GM18867 (cell line): ENCODE data around the gene LDLRAD3.

Experiments used
- ATAC-seq: cut with Tn5 transposase; IDR thresholded peaks from one replicate; pipeline ENCODE4 v1.9.1; 2021; ENCODE audit warnings: mild to moderate bottlenecking, moderate library complexity; ENCODE audit not compliant: unreplicated experiment

Gene LDLRAD3

GRCh38 chr11:36094164-36094563, 150.3 kb downstream of the LDLRAD3 start:
- no peak for ATAC-seq

- ATAC-seq: no peak
Observed at GRCh38 chr11:36095716-36096115, 151.9 kb downstream of the LDLRAD3 start.

- ATAC-seq: no peak
Observed at GRCh38 chr11:36097219-36097650, 153.4 kb downstream of the LDLRAD3 start.

GRCh38 chr11:36098087-36098486, 154.2 kb downstream of the LDLRAD3 start:
- no peak for ATAC-seq

GRCh38 chr11:36098853-36099375, 155.1 kb downstream of the LDLRAD3 start:
- ATAC-seq: no peak

GRCh38 chr11:36101466-36101865, 157.6 kb downstream of the LDLRAD3 start:
- ATAC-seq: no peak

- no peak for ATAC-seq
Observed at GRCh38 chr11:36102868-36103267, 159.0 kb downstream of the LDLRAD3 start.

GRCh38 chr11:36103933-36104530, 160.2 kb downstream of the LDLRAD3 start:
- ATAC-seq: no peak

- no peak for ATAC-seq
Observed at GRCh38 chr11:36104660-36104992, 160.8 kb downstream of the LDLRAD3 start.

GRCh38 chr11:36105743-36106581, 162.1 kb downstream of the LDLRAD3 start:
- no peak for ATAC-seq

- ATAC-seq: no peak
Observed at GRCh38 chr11:36107547-36107946, 163.7 kb downstream of the LDLRAD3 start.

GRCh38 chr11:36108881-36109589, 165.2 kb downstream of the LDLRAD3 start:
- ATAC-seq: no peak

GRCh38 chr11:36109590-36109849, 165.7 kb downstream of the LDLRAD3 start:
- no peak for ATAC-seq

- ATAC-seq: no peak
Observed at GRCh38 chr11:36109850-36110606, 166.2 kb downstream of the LDLRAD3 start.

GRCh38 chr11:36110668-36111410, 167.0 kb downstream of the LDLRAD3 start:
- ATAC-seq: no peak

GRCh38 chr11:36114095-36114494, 170.2 kb downstream of the LDLRAD3 start:
- no peak for ATAC-seq

- ATAC-seq: no peak
Observed at GRCh38 chr11:36115378-36115801, 171.5 kb downstream of the LDLRAD3 start.

GRCh38 chr11:36116161-36116560, 172.3 kb downstream of the LDLRAD3 start:
- no peak for ATAC-seq

GRCh38 chr11:36118084-36118483, 174.2 kb downstream of the LDLRAD3 start:
- ATAC-seq: no peak

- ATAC-seq: no peak
Observed at GRCh38 chr11:36119300-36119699, 175.4 kb downstream of the LDLRAD3 start.
